NB4 (cell line): ENCODE measurements around the gene EPM2AIP1.
A peak's percentile ranks its signal among the peaks of the same experiment; 100 is the strongest.
"Not testable (repeated sequence)": the region's sequence is repeated elsewhere in the genome, so short reads cannot be mapped to it uniquely, and the experiment has no call there.

Experiments used
- DNase-seq: peaks from one replicate; pipeline ENCODE4 v3.0.0; 2010; ENCODE audit warnings: low read depth
- H3K4me3 ChIP-seq: one replicate; pipeline ENCODE4 v1.5.1; 2011; ENCODE audit warnings: mild to moderate bottlenecking, low read depth, low read length, moderate library complexity
- CTCF ChIP-seq: IDR thresholded peaks from one replicate; pipeline ENCODE4 v1.5.1; 2012; ENCODE audit warnings: low read depth, low read length
- MAX ChIP-seq: IDR thresholded peaks from 2 replicates; pipeline ENCODE4 v1.6.1; 2011; ENCODE audit warnings: low read depth, low read length
- MYC ChIP-seq: IDR thresholded peaks from 2 replicates; pipeline ENCODE4 v1.6.1; 2011; ENCODE audit warnings: low read depth, low read length
- POLR2A ChIP-seq: IDR thresholded peaks from 2 replicates; pipeline ENCODE4 v1.6.1; 2011; ENCODE audit warnings: mild to moderate bottlenecking; ENCODE audit not compliant: insufficient read length; ENCODE audit errors: extremely low read depth

The EPM2AIP1 gene

GRCh38 chr3:36964331-36964730, 28.6 kb downstream of the EPM2AIP1 start:
- no peak for DNase-seq
- H3K4me3 ChIP-seq: no peak overlapping the region
- no peak for TF ChIP-seq CTCF
- no peak for TF ChIP-seq MYC
- no peak for TF ChIP-seq MAX

- H3K4me3 ChIP-seq, DNase-seq: not testable (repeated sequence)
Measured at GRCh38 chr3:36963008-36963407, 29.9 kb downstream of the EPM2AIP1 start.

- no peak overlapping the region for H3K4me3 ChIP-seq
- TF ChIP-seq CTCF (no peak), MYC (no peak), MAX (no peak), POLR2A (no peak)
- no peak for DNase-seq
Measured at GRCh38 chr3:36960502-36960901, 32.4 kb downstream of the EPM2AIP1 start.

- no peak for TF ChIP-seq MAX
- TF ChIP-seq POLR2A: no peak
- TF ChIP-seq MYC: no peak
- TF ChIP-seq CTCF: no peak
- no peak for DNase-seq
- H3K4me3 ChIP-seq: no peak overlapping the region
Measured at GRCh38 chr3:36959821-36960220, 33.1 kb downstream of the EPM2AIP1 start.

- no peak overlapping the region for H3K4me3 ChIP-seq
- no peak for TF ChIP-seq POLR2A
- TF ChIP-seq MYC: no peak
- no peak for TF ChIP-seq CTCF
- TF ChIP-seq MAX: no peak
Measured at GRCh38 chr3:36957862-36958686, 34.9 kb downstream of the EPM2AIP1 start.

GRCh38 chr3:36957063-36957462, 35.9 kb downstream of the EPM2AIP1 start:
- DNase-seq: no peak
- TF ChIP-seq CTCF: peak; percentile 14
- no peak for TF ChIP-seq POLR2A
- no peak for TF ChIP-seq MAX
- TF ChIP-seq MYC: no peak
- H3K4me3 ChIP-seq: no peak overlapping the region

More at GRCh38 chr3:36957862-36958686, 34.9 kb downstream of the EPM2AIP1 start:
- DNase-seq: no peak
